Endothelial cell of umbilical vein (primary cell): ENCODE data around the gene STEAP4. TPM values are rescaled to one million over a fixed set of nuclear protein-coding genes. Genes with fewer than 3 reads are reported as not detected.

Experiments
- BruUV-seq: library from RNA; stranded (reverse); fragments of 400-500 nt; replicated peaks from 2 replicates; lab custom pipeline; 2021; lab: Mats Ljungman, UMichigan
- CTCF ChIA-PET: fragments of 300-600, 350-600 bp; sonication (Branson Sonifier 250); formaldehyde crosslinking; loops from one replicate; lab custom pipeline; 2021; ENCODE audit warnings: antibody characterized with exemption, inconsistent platforms; lab: Charles Lee
- POLR2A ChIA-PET: fragments of 300-600, 350-600 bp; sonication (Branson Sonifier 250); formaldehyde crosslinking; loops from one replicate; lab custom pipeline; 2021; ENCODE audit warnings: antibody characterized with exemption, inconsistent platforms; lab: Charles Lee
- DNase-seq: peaks from one replicate; pipeline ENCODE4 v3.0.0-alpha.2; 2011; ENCODE audit warnings: low read depth, low spot score
- FAIRE-seq: peaks from 2 replicates; lab custom pipeline; 2011; peaks lifted over from hg19 to GRCh38; lab: Jason Lieb, UNC
- H2AFZ ChIP-seq: 2 replicates; pipeline ENCODE4 v1.6.0; 2012; ENCODE audit warnings: low read depth, low read length, control low read depth, inconsistent platforms
- H3K27ac ChIP-seq: 2 replicates; pipeline ENCODE4 v1.5.1; 2011; ENCODE audit warnings: low read depth, mild to moderate bottlenecking, control low read depth, low read length, moderate library complexity; ENCODE audit not compliant: insufficient read depth
- H3K27me3 ChIP-seq, 2 experiments: 2 replicates each; pipeline versions ENCODE4 v1.6.0 to v1.6.1; 2011; ENCODE audit warnings: low read length in 2 of 2, mixed read lengths in 1 of 2; ENCODE audit not compliant: control insufficient read depth in 2 of 2, insufficient read depth in 2 of 2
- H3K36me3 ChIP-seq, 2 experiments: 2 replicates in 1 of 2; 3 replicates in 1 of 2; pipeline ENCODE4 v1.5.1; 2011; ENCODE audit warnings: low read length in 2 of 2, mild to moderate bottlenecking in 1 of 2, moderate library complexity in 1 of 2; ENCODE audit not compliant: control insufficient read depth in 2 of 2, insufficient read depth in 2 of 2; ENCODE audit errors: extremely low read depth in 1 of 2
- H3K4me1 ChIP-seq: 3 replicates; pipeline ENCODE4 v1.5.1; 2011; ENCODE audit warnings: mild to moderate bottlenecking, low read length; ENCODE audit not compliant: control insufficient read depth, insufficient read depth; ENCODE audit errors: extremely low read depth
- H3K4me2 ChIP-seq: 2 replicates; pipeline ENCODE4 v1.6.1; 2011; ENCODE audit warnings: low read length, control low read depth, mixed read lengths; ENCODE audit not compliant: insufficient read depth
- H3K4me3 ChIP-seq, 3 experiments: fragments of 200-600 bp in 1 of 3; sonication (generic), shearing (Covaris generic) in 1 of 3; replicated peaks in 1 of 3; 2 replicates each; pipeline ENCODE4 v1.5.1; 2011 to 2016; ENCODE audit warnings: control low read depth in 3 of 3, low read length in 3 of 3, mild to moderate bottlenecking in 2 of 3, inconsistent platforms in 1 of 3, low read depth in 1 of 3, moderate library complexity in 1 of 3; ENCODE audit not compliant: insufficient read depth in 1 of 3
- H3K79me2 ChIP-seq: 2 replicates; pipeline ENCODE4 v1.6.0; 2012; ENCODE audit warnings: low read length, inconsistent platforms; ENCODE audit not compliant: control insufficient read depth, insufficient read depth
- H3K9ac ChIP-seq: replicated peaks from 2 replicates; pipeline ENCODE3; 2011; ENCODE audit warnings: low read length, control low read depth; ENCODE audit not compliant: insufficient read depth; ENCODE audit errors: extremely low read depth
- H3K9me1 ChIP-seq: replicated peaks from 3 replicates; pipeline ENCODE4 v1.6.0; 2011; ENCODE audit warnings: mild to moderate bottlenecking, low read length; ENCODE audit not compliant: control insufficient read depth, insufficient read depth; ENCODE audit errors: extremely low read depth
- H3K9me3 ChIP-seq: replicated peaks from 2 replicates; pipeline ENCODE4 v1.5.1; 2012; ENCODE audit warnings: low read length, inconsistent platforms; ENCODE audit not compliant: control insufficient read depth, insufficient read depth
- H4K20me1 ChIP-seq: replicated peaks from 2 replicates; pipeline ENCODE3; 2011; ENCODE audit warnings: mild to moderate bottlenecking, low read length; ENCODE audit not compliant: control insufficient read depth, insufficient read depth; ENCODE audit errors: extremely low read depth
- FOS ChIP-seq: IDR thresholded peaks from 2 replicates; pipeline ENCODE4 v1.6.1; 2011; ENCODE audit warnings: mild to moderate bottlenecking, low read length, moderate library complexity, borderline replicate concordance; ENCODE audit not compliant: insufficient read depth
- MYC ChIP-seq: IDR thresholded peaks from one replicate; pipeline ENCODE4 v1.6.1; 2011; ENCODE audit warnings: mild to moderate bottlenecking, low read depth, low read length
- POLR2A ChIP-seq: IDR thresholded peaks from 2 replicates; pipeline ENCODE4 v1.6.1; 2012; ENCODE audit warnings: low read depth, mild to moderate bottlenecking, control low read depth, low read length
- POLR2AphosphoS5 ChIP-seq: IDR thresholded peaks from 2 replicates; pipeline ENCODE4 v1.6.1; 2012; ENCODE audit warnings: low read depth, mild to moderate bottlenecking, control low read depth, low read length, moderate library complexity; ENCODE audit not compliant: insufficient read depth
- dilution Hi-C: fragments of 300-500 bp; cut with MboI; formaldehyde crosslinking; loops from one replicate; pipeline ENCODE4 v1.15.0; 2019; ENCODE audit warnings: low sequenced_read_pairs; ENCODE audit not compliant: extremely low pct_ligation_motif_present
- intact Hi-C: fragments of 100-400 bp; cut with micrococcal nuclease; formaldehyde crosslinking; loops from one replicate; pipeline ENCODE4 v1.10.0; 2022
- polyA plus RNA-seq, 4 experiments: library from polyadenylated mRNA; depleted of rRNA in 3 of 4; stranded (reverse) in 3 of 4; unstranded in 1 of 4; fragments of >200 nt; gene quantifications; 2 replicates each; pipeline versions ENCODE4 v1.2.1 to v1.2.3, GENCODE V29; 2011 to 2012; ENCODE audit warnings: missing spikeins in 1 of 4
- total RNA-seq: library from RNA; stranded (reverse); gene quantifications from 2 replicates; pipeline ENCODE4 v1.2.3, GENCODE V29; 2021
- TF ChIP-seq, protein P1 (sequence below): IDR thresholded peaks from 2 replicates; pipeline ENCODE4 v1.6.1; 2011; ENCODE audit not compliant: insufficient read depth, insufficient read length
- TF ChIP-seq, protein P2 (sequence below), 2 donors: IDR thresholded peaks; 1 replicate in 1 of 2; 2 replicates in 1 of 2; pipeline ENCODE4 v1.5.1; 2011; ENCODE audit warnings: low read length in 2 of 2, mild to moderate bottlenecking in 2 of 2, moderate library complexity in 2 of 2, control low read depth in 1 of 2, inconsistent platforms in 1 of 2, low read depth in 1 of 2; ENCODE audit not compliant: insufficient read depth in 1 of 2; ENCODE audit errors: extremely low read depth in 1 of 2

The STEAP4 gene
- total and polyA plus RNA-seq, 2 donors (not counting 3 experiments of a cell fraction or from before 2014, with no cell fraction given), result not detected

DNA sequence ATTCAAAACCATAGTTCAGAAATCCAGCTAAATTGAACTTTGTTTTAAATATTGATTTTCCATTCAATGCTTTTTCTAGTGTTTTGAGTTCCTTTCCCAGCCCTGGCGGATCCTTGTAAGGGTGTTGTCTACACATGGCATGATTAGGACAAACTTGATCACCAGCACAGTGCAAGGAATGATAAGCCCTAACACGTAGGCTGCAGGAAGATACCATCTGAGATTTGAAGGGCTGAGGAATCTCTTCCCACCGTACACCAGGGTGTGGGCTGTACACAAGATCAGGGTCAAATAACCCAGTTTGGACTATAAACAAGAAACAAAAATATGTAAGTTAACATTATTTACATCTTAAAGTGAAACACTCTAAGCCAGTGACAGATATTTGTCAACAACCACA lies 27.4 kb downstream of the STEAP4 start:
- no peaks in the 10 kb centered on the region for H3K79me2 ChIP-seq
- H3K9ac ChIP-seq, result no peak overlapping the region
- no peak overlapping the region for H2AFZ ChIP-seq
- no peaks in the 10 kb centered on the region for H3K9me1 ChIP-seq
- ChIA-PET POLR2A (no interaction called here), CTCF (no interaction called here)
- FAIRE-seq (no peak), DNase-seq (no peak)
- peaks cover 0 to 2% of the 10 kb centered on the region in 2 experiments for H3K27me3 ChIP-seq
- no peaks in the 10 kb centered on the region for H3K36me3 ChIP-seq
- H3K4me3 ChIP-seq, result no peak overlapping the region
- intact Hi-C loops, result no loop called here
- H3K4me1 ChIP-seq, result no peaks in the 10 kb centered on the region
- H3K9me3 ChIP-seq, result no peaks in the 10 kb centered on the region
- no peaks in the 10 kb centered on the region for H4K20me1 ChIP-seq
- BruUV-seq, result no TSS peak
- no peak overlapping the region for H3K27ac ChIP-seq
- TF ChIP-seq, protein P1, sequence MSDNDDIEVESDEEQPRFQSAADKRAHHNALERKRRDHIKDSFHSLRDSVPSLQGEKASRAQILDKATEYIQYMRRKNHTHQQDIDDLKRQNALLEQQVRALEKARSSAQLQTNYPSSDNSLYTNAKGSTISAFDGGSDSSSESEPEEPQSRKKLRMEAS, result no peak
- TF ChIP-seq, protein P2, sequence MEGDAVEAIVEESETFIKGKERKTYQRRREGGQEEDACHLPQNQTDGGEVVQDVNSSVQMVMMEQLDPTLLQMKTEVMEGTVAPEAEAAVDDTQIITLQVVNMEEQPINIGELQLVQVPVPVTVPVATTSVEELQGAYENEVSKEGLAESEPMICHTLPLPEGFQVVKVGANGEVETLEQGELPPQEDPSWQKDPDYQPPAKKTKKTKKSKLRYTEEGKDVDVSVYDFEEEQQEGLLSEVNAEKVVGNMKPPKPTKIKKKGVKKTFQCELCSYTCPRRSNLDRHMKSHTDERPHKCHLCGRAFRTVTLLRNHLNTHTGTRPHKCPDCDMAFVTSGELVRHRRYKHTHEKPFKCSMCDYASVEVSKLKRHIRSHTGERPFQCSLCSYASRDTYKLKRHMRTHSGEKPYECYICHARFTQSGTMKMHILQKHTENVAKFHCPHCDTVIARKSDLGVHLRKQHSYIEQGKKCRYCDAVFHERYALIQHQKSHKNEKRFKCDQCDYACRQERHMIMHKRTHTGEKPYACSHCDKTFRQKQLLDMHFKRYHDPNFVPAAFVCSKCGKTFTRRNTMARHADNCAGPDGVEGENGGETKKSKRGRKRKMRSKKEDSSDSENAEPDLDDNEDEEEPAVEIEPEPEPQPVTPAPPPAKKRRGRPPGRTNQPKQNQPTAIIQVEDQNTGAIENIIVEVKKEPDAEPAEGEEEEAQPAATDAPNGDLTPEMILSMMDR (IDR thresholded peaks at IDR 0.05; ENCODE audit: extremely low read depth in 1 of 2, insufficient read depth in 1 of 2, low read depth in 1 of 2, low read length in 2 of 2), result no peak
- TF ChIP-seq FOS (no peak), MYC (no peak), POLR2A (no peak), POLR2AphosphoS5 (no peak)
- dilution Hi-C loops, result no loop called here
- H3K4me2 ChIP-seq, result no peak overlapping the region

DNA sequence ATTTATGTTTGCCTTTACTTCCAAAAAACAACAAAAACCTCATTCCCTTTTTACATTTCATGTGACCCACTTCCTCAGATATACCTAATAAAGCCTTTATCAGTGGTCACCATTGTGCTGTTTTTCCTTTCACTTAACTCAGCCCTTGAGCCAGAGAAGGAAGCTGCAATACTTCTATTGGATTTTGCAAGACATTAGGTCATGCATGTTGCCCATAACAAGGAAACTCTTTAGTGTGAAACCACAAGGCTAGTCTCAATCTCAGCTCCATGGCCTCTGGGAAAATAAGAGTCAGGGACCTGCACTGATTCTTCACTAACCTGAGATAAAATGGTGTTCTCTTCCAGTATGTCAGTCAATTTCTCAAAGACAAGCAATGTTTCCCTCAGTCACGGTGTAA lies 27.8 kb downstream of the STEAP4 start:
- H3K4me3 ChIP-seq, result no peak overlapping the region
- FAIRE-seq (no peak), DNase-seq (peak; percentile 74)
- dilution Hi-C loops (no loop called here), intact Hi-C loops (no loop called here)
- no peak overlapping the region for H3K27ac ChIP-seq
- no peaks in the 10 kb centered on the region for H3K9me3 ChIP-seq
- no peak for TF ChIP-seq MYC
- no peak for TF ChIP-seq POLR2A
- no peak for TF ChIP-seq FOS
- TF ChIP-seq, protein P1, result no peak
- BruUV-seq, result no TSS peak
- H2AFZ ChIP-seq, result no peak overlapping the region
- no peaks in the 10 kb centered on the region for H3K4me1 ChIP-seq
- no peaks in the 10 kb centered on the region for H3K36me3 ChIP-seq
- peaks cover 0 to 2% of the 10 kb centered on the region in 2 experiments for H3K27me3 ChIP-seq
- ChIA-PET CTCF (no interaction called here), POLR2A (no interaction called here)
- no peaks in the 10 kb centered on the region for H3K79me2 ChIP-seq
- no peak overlapping the region for H3K4me2 ChIP-seq
- H3K9ac ChIP-seq, result no peak overlapping the region
- no peaks in the 10 kb centered on the region for H4K20me1 ChIP-seq
- no peaks in the 10 kb centered on the region for H3K9me1 ChIP-seq
